HG02610 (cell line): Measurements from ENCODE around the gene RPS19.

ENCODE experiments used
- ATAC-seq: cut with Tn5 transposase; IDR thresholded peaks from one replicate; pipeline ENCODE4 v1.9.1; 2021; ENCODE audit warnings: mild to moderate bottlenecking, moderate library complexity; ENCODE audit not compliant: unreplicated experiment

The RPS19 gene

GRCh38 chr19:41859618-41860418 is at the start of gene RPS19:
TSS of gene RPS19 (plus strand) at chr19:41860255. CDS start at chr19:41860775, 520 bp downstream.
- peak; percentile 70 for ATAC-seq

GRCh38 chr19:41810301-41810700 is 49.8 kb upstream of the RPS19 start:
- ATAC-seq = no peak

- no peak for ATAC-seq
These were observed 49.0 kb upstream of the RPS19 start for GRCh38 chr19:41811036-41811435.

GRCh38 chr19:41811981-41812380 is 48.1 kb upstream of the RPS19 start:
- no peak for ATAC-seq

GRCh38 chr19:41813911-41814310 is 46.1 kb upstream of the RPS19 start:
- no peak for ATAC-seq

- no peak for ATAC-seq
These were observed 44.8 kb upstream of the RPS19 start for GRCh38 chr19:41815301-41815700.

GRCh38 chr19:41816761-41817160 is 43.3 kb upstream of the RPS19 start:
- ATAC-seq = no peak

- no peak for ATAC-seq
These were observed 38.9 kb upstream of the RPS19 start for GRCh38 chr19:41821003-41821735.

- no peak for ATAC-seq
These were observed 21.9 kb upstream of the RPS19 start for GRCh38 chr19:41837981-41838708.

GRCh38 chr19:41839211-41839610 is 20.8 kb upstream of the RPS19 start:
- no peak for ATAC-seq

- no peak for ATAC-seq
These were observed 16.7 kb upstream of the RPS19 start for GRCh38 chr19:41843371-41843770.

- no peak for ATAC-seq
These were observed 15.5 kb upstream of the RPS19 start, which contains the start of gene LYPD4 for GRCh38 chr19:41844601-41845000. TSS of gene LYPD4 (minus strand) at chr19:41844683. CDS start at chr19:41839285, 5,398 bp downstream.

GRCh38 chr19:41845001-41845050 is 15.2 kb upstream of the RPS19 start, which contains the start of gene DMRTC2:
TSS of gene DMRTC2 (plus strand) at chr19:41845042. CDS start at chr19:41847429, 2,387 bp downstream.
- ATAC-seq = no peak

- no peak for ATAC-seq
These were observed 14.9 kb upstream of the RPS19 start for GRCh38 chr19:41845051-41845590.

- ATAC-seq = no peak
These were observed 12.5 kb upstream of the RPS19 start for GRCh38 chr19:41847351-41848105.

- ATAC-seq = no peak
These were observed 11.4 kb upstream of the RPS19 start for GRCh38 chr19:41848666-41849065.

- no peak for ATAC-seq
These were observed 11.0 kb upstream of the RPS19 start for GRCh38 chr19:41849067-41849466.

GRCh38 chr19:41850381-41850780 is 9.7 kb upstream of the RPS19 start:
- ATAC-seq = no peak

GRCh38 chr19:41851456-41851855 is 8.6 kb upstream of the RPS19 start:
- ATAC-seq = no peak

GRCh38 chr19:41853344-41853743 is 6.7 kb upstream of the RPS19 start:
- ATAC-seq = no peak

GRCh38 chr19:41853768-41854167 is 6.3 kb upstream of the RPS19 start:
- no peak for ATAC-seq
